GM12878 (cell line): ENCODE measurements around the gene CIP2A. TPM values are rescaled to one million over a fixed set of nuclear protein-coding genes. Genes with fewer than 3 reads are reported as not detected.

Experiments
- ATAC-seq: fragments of 200-7000 bp; cut with Tn5 transposase; 3 replicates; pipeline ENCODE4 v1.9.1; 2020; ENCODE audit warnings: mild to moderate bottlenecking, moderate library complexity
- BruUV-seq: library from RNA; stranded (reverse); fragments of 400-500 nt; replicated peaks from 2 replicates; lab custom pipeline; 2021; lab: Mats Ljungman, UMichigan
- CTCF ChIA-PET: fragments of 300-600 bp; sonication (Branson Sonifier 250); formaldehyde crosslinking; extraction: SDS; loops from one replicate; lab custom pipeline; 2021; ENCODE audit warnings: inconsistent platforms; lab: Yijun Ruan, JAX
- POLR2A ChIA-PET: fragments of 350-600 bp; formaldehyde crosslinking; extraction: SDS; loops from one replicate; lab custom pipeline; 2021; ENCODE audit warnings: inconsistent platforms; lab: Charles Lee
- RAD21 ChIA-PET: fragments of 300-600 bp; sonication (Branson Sonifier 250); formaldehyde crosslinking; loops from one replicate; lab custom pipeline; 2023; ENCODE audit warnings: antibody characterized with exemption; ENCODE audit not compliant: unreplicated experiment; lab: Charles Lee
- SMC1A ChIA-PET: fragments of 300-600 bp; sonication (Branson Sonifier 250); formaldehyde crosslinking; loops from one replicate; lab custom pipeline; 2023; ENCODE audit not compliant: unreplicated experiment, uncharacterized antibody; lab: Charles Lee
- DNase-seq: peaks from one replicate; pipeline ENCODE4 v3.0.0-alpha.2; 2011; ENCODE audit warnings: low read depth, low spot score
- FAIRE-seq: peaks from 3 replicates; lab custom pipeline; 2011; peaks lifted over from hg19 to GRCh38; lab: Jason Lieb, UNC
- H2AFZ ChIP-seq: 2 replicates; pipeline ENCODE4 v1.6.0; 2011; ENCODE audit warnings: low read depth, low read length, control low read depth; ENCODE audit not compliant: control insufficient read depth
- H3K27ac ChIP-seq: 2 replicates; pipeline ENCODE4 v1.5.1; 2011; ENCODE audit warnings: control low read depth; ENCODE audit not compliant: control insufficient read depth, insufficient read depth
- H3K27me3 ChIP-seq, 2 experiments: replicated peaks in 1 of 2; 2 replicates each; pipeline versions ENCODE4 v1.6.0 to v1.6.1; 2011; ENCODE audit warnings: low read length in 1 of 2; ENCODE audit not compliant: control insufficient read depth in 2 of 2, insufficient read depth in 2 of 2
- H3K36me3 ChIP-seq, 2 experiments: 2 replicates each; pipeline ENCODE4 v1.5.1; 2011; ENCODE audit warnings: low read length in 1 of 2; ENCODE audit not compliant: control insufficient read depth in 2 of 2, insufficient read depth in 2 of 2
- H3K4me1 ChIP-seq: 2 replicates; pipeline ENCODE4 v1.6.1; 2011; ENCODE audit warnings: mild to moderate bottlenecking, low read length, moderate library complexity, mixed read lengths; ENCODE audit not compliant: control insufficient read depth, insufficient read depth
- H3K4me2 ChIP-seq: 2 replicates; pipeline ENCODE4 v1.6.0; 2011; ENCODE audit warnings: control low read depth; ENCODE audit not compliant: control insufficient read depth, insufficient read depth
- H3K4me3 ChIP-seq: fragments of 200-600 bp; sonication (generic); 2 replicates; pipeline ENCODE4 v1.5.1; 2016
- H3K79me2 ChIP-seq: 2 replicates; pipeline ENCODE4 v1.6.0; 2011; ENCODE audit warnings: low read length; ENCODE audit not compliant: control insufficient read depth, insufficient read depth
- H3K9ac ChIP-seq: 2 replicates; pipeline ENCODE4 v1.8.0; 2011; ENCODE audit warnings: low read length, control low read depth, mixed read lengths; ENCODE audit not compliant: control insufficient read depth, insufficient read depth
- H3K9me3 ChIP-seq: replicated peaks from 3 replicates; pipeline ENCODE4 v1.5.1; 2011; ENCODE audit warnings: mild to moderate bottlenecking, low read length; ENCODE audit not compliant: control insufficient read depth, insufficient read depth
- H4K20me1 ChIP-seq: 2 replicates; pipeline ENCODE4 v1.6.0; 2011; ENCODE audit not compliant: control insufficient read depth, insufficient read depth
- ASH2L ChIP-seq: fragments of 300-600, 200-600 bp; sonication (generic); IDR thresholded peaks from 2 replicates; pipeline ENCODE4 v1.6.1; 2017; ENCODE audit warnings: low read depth, mild to moderate bottlenecking, borderline replicate concordance
- FOXK2 ChIP-seq: fragments of 450-650 bp; IDR thresholded peaks from 2 replicates; pipeline ENCODE4 v1.6.1; 2017; ENCODE audit warnings: mild to moderate bottlenecking, moderate library complexity
- PML ChIP-seq: IDR thresholded peaks from 2 replicates; pipeline ENCODE4 v1.6.1; 2012; ENCODE audit warnings: low read length, inconsistent platforms
- RBBP5 ChIP-seq: fragments of 200-600 bp; sonication (generic); conservative IDR thresholded peaks from 2 replicates; pipeline ENCODE4 v1.6.1; 2016
- SMAD1 ChIP-seq: fragments of 450-650 bp; IDR thresholded peaks from 2 replicates; pipeline ENCODE4 v1.6.1; 2018; ENCODE audit warnings: mild to moderate bottlenecking, low read depth; ENCODE audit not compliant: partially characterized antibody
- SMC3 ChIP-seq: IDR thresholded peaks from 2 replicates; pipeline ENCODE4 v1.6.1; 2011; ENCODE audit warnings: low read length, improper control_type of control experiment, borderline replicate concordance
- SRF ChIP-seq, 2 experiments: IDR thresholded peaks; 2 replicates each; pipeline ENCODE4 v1.6.1; 2011; ENCODE audit warnings: low read depth in 2 of 2, low read length in 2 of 2, mild to moderate bottlenecking in 1 of 2, moderate library complexity in 1 of 2
- TARDBP ChIP-seq: IDR thresholded peaks from 2 replicates; pipeline ENCODE4 v1.6.1; 2016; ENCODE audit warnings: borderline replicate concordance
- WGBS: methylation state at CpG from one replicate; pipeline ENCODE4 v1.1.6; 2016; ENCODE audit warnings: low lambda C conversion rate; ENCODE audit not compliant: insufficient replicate concordance, insufficient coverage; ENCODE audit errors: missing lambda C conversion rate; 5-methylcytosine and 5-hydroxymethylcytosine counted together
- in situ Hi-C: fragments of 300-500 bp; cut with MboI; formaldehyde crosslinking; loops from 9 replicates; pipeline ENCODE4 v1.14.3; 2018; ENCODE audit warnings: mixed read lengths
- intact Hi-C: fragments of 100-400 bp; cut with micrococcal nuclease; formaldehyde crosslinking; loops from one replicate; pipeline ENCODE4 v1.14.2; 2022; ENCODE audit not compliant: unreplicated experiment
- polyA plus RNA-seq, 11 experiments: library from polyadenylated mRNA; depleted of rRNA in 4 of 11; unstranded in 6 of 11; stranded (reverse) in 5 of 11; fragments of >200 nt; fragmentation: Nextera tagmentation in 4 of 11; fragmentation: Illumina TruSeq in 1 of 11; extraction: Ambion mirVana in 4 of 11; extraction: Trizol in 1 of 11; gene quantifications; 1 replicate in 1 of 11; 2 replicates in 10 of 11; pipeline versions ENCODE4 v1.2.1 to v1.2.3, GENCODE V29; 2011 to 2016; ENCODE audit warnings: inconsistent platforms in 2 of 11, missing spikeins in 2 of 11, low read depth in 1 of 11
- total RNA-seq, 4 experiments: library from RNA; depleted of rRNA in 3 of 4; stranded (reverse); fragments of >200 nt in 3 of 4; fragmentation: Illumina TruSeq in 1 of 4; extraction: Trizol in 1 of 4; gene quantifications; 2 replicates each; pipeline versions ENCODE4 v1.2.1 to v1.2.3, GENCODE V29; 2013 to 2021
- TF ChIP-seq, protein P1 (sequence below), 3 experiments: IDR thresholded peaks in 2 of 3; conservative IDR thresholded peaks in 1 of 3; 2 replicates each; pipeline ENCODE4 v1.5.1; 2011; ENCODE audit warnings: low read depth in 3 of 3, low read length in 3 of 3, mild to moderate bottlenecking in 3 of 3, control low read depth in 2 of 3, moderate library complexity in 2 of 3, inconsistent platforms in 1 of 3, mixed read lengths in 1 of 3; ENCODE audit not compliant: control insufficient read depth in 2 of 3, insufficient read depth in 1 of 3; ENCODE audit errors: extremely low read depth in 1 of 3
- TF ChIP-seq, protein P2 (sequence below): IDR thresholded peaks from 2 replicates; pipeline ENCODE4 v1.6.1; 2012; ENCODE audit warnings: low read depth, low read length, improper control_type of control experiment

Gene CIP2A
- total and polyA plus RNA-seq, 10 of the 15 experiments (the other 5 are each of a cell fraction or from before 2014, with no cell fraction given): 12.5 to 29.7 (median 26.5) TPM

DNA sequence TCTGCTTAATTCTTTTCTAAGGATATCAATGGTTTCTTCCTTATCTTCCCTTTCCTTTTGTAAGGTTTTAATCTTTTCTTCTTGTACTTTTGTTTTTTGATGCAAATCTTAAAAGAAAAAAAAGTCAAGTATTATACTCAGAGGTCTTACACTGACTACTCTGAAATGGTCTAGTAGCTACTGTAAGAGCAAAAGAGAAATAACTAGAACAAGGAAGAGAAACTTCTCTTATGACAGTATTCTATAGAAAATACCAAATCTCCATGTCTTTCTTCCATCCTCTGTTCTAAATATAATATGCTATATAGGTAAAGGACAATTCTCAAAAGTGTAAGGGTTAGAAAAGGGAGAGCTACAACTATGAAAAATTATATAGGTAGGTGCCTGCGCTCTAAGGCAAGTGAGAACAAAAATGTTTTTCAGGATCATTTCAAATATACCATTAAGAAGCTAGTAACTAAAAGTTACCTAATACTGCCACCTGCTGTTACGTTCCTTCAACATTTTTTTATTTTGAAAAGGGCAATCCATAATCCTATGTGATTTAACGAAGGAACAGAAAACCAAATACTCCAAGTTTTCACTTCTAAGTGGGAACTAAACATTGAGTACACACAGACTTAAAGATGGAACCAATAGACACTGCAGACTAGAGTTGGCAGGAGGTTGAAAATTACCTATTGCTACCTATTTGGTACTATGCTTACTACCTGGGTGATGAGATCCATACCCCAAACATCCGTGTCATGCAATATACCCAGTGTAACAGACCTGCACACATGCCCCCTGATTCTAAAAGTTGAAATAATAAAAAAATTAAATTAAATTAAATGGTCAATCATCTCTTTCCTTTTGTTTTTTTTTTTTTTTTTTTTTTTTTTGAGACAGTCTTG lies 36.7 kb downstream of the CIP2A start (continued):
- TF ChIP-seq, protein P1, sequence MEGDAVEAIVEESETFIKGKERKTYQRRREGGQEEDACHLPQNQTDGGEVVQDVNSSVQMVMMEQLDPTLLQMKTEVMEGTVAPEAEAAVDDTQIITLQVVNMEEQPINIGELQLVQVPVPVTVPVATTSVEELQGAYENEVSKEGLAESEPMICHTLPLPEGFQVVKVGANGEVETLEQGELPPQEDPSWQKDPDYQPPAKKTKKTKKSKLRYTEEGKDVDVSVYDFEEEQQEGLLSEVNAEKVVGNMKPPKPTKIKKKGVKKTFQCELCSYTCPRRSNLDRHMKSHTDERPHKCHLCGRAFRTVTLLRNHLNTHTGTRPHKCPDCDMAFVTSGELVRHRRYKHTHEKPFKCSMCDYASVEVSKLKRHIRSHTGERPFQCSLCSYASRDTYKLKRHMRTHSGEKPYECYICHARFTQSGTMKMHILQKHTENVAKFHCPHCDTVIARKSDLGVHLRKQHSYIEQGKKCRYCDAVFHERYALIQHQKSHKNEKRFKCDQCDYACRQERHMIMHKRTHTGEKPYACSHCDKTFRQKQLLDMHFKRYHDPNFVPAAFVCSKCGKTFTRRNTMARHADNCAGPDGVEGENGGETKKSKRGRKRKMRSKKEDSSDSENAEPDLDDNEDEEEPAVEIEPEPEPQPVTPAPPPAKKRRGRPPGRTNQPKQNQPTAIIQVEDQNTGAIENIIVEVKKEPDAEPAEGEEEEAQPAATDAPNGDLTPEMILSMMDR (IDR thresholded peaks at IDR 0.05 in 2 of 3, conservative IDR thresholded peaks at IDR 0.05 in 1 of 3; ENCODE audit: control insufficient read depth in 2 of 3, extremely low read depth in 1 of 3, insufficient read depth in 1 of 3, low read depth in 3 of 3, low read length in 3 of 3): peak; percentile 28 to 57 (median 30); a peak in 4 of 6 replicates
- peak; percentile 63; the same call in 1 of the 2 replicates for TF ChIP-seq SMC3
- no peak for TF ChIP-seq SRF (IDR thresholded peaks at IDR 0.05; ENCODE audit: low read depth in 2 of 2, low read length in 2 of 2)
- TF ChIP-seq, all 136 proteins: peak for 4

DNA sequence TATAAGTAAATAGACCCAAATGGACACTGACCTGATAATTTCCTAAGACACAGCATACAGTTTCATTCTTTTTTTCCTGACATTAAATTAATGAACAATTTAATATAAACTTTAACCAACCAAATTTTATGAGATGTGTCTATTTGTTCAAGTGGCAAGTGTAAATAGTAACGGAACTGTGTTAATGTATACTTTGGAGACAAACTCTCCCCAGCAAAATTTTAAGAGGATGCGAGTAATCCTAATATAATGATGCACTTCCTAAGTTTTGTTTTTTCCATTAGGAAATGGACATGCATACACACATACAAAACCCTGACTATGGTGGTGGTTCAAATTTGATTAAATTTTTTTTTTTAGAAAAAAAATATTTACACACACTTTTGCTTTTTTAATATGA lies 40.4 kb downstream of the CIP2A start:
- TF ChIP-seq PML (no peak), FOXK2 (no peak), TARDBP (no peak), ASH2L (no peak), SMAD1 (no peak), RBBP5 (no peak)
- TF ChIP-seq, protein P2, sequence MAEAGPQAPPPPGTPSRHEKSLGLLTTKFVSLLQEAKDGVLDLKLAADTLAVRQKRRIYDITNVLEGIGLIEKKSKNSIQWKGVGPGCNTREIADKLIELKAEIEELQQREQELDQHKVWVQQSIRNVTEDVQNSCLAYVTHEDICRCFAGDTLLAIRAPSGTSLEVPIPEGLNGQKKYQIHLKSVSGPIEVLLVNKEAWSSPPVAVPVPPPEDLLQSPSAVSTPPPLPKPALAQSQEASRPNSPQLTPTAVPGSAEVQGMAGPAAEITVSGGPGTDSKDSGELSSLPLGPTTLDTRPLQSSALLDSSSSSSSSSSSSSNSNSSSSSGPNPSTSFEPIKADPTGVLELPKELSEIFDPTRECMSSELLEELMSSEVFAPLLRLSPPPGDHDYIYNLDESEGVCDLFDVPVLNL: no peak
- Histone ChIP-seq H3K36me3 (peaks cover 0 to 14% of the 10 kb centered on the region in 2 experiments; a peak in 2 of 4 replicates), H3K4me2 (no peak overlapping the region), H3K9me3 (no peaks in the 10 kb centered on the region), H3K4me3 (no peak overlapping the region), H3K4me1 (no peaks in the 10 kb centered on the region), H3K27me3 (no peaks in the 10 kb centered on the region), H4K20me1 (no peaks in the 10 kb centered on the region), H2AFZ (no peak overlapping the region), H3K27ac (no peak overlapping the region), H3K9ac (no peak overlapping the region), H3K79me2 (no peaks in the 10 kb centered on the region)
- ChIA-PET CTCF (no interaction called here), RAD21 (no interaction called here), POLR2A (no interaction called here), SMC1A (no interaction called here)
- FAIRE-seq: no peak
- no TSS peak for BruUV-seq
- in situ Hi-C loops: no loop called here
- WGBS: 71% methylated on average over 2 of the region's 2 CpGs
- intact Hi-C loops: no loop called here
- no peak for ATAC-seq
- no peak for DNase-seq
